Measurements from ENCODE around the gene JDP2.

DNA sequence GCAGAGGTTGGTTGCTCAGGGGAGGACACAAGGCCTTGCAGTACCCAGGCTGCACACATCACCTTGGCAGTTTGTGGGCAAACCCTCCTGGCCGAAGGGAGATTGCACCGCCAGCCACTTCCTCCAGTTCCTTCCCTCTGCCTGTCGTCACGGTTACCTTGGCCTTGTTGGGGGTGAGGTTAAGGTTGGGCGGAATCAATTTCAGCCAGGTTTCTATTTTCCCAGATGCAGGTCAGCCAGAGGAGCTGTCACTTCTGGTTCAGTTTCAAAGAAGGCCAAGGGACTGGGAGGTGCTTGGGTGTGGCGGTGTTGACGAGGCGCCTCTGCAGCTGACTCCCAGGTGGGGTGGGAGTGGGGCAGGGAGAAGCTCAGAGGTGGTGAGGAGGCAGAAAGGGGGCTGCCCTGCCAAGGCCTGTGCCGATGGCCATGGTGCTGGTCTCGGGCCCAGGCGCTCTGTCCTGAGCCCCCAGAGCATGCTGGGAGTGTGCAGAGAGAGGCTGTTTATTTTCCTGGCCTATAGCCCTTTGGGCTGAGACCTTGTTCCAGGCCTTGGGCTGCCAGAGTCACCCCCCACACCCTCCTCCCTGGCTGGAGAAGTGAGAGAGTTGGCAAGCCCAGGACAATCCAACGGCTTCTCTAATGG is 31.4 kb downstream of the JDP2 start:
- TF ChIP-seq, protein P1, sequence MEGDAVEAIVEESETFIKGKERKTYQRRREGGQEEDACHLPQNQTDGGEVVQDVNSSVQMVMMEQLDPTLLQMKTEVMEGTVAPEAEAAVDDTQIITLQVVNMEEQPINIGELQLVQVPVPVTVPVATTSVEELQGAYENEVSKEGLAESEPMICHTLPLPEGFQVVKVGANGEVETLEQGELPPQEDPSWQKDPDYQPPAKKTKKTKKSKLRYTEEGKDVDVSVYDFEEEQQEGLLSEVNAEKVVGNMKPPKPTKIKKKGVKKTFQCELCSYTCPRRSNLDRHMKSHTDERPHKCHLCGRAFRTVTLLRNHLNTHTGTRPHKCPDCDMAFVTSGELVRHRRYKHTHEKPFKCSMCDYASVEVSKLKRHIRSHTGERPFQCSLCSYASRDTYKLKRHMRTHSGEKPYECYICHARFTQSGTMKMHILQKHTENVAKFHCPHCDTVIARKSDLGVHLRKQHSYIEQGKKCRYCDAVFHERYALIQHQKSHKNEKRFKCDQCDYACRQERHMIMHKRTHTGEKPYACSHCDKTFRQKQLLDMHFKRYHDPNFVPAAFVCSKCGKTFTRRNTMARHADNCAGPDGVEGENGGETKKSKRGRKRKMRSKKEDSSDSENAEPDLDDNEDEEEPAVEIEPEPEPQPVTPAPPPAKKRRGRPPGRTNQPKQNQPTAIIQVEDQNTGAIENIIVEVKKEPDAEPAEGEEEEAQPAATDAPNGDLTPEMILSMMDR (IDR thresholded peaks at IDR 0.05; ENCODE audit: insufficient read depth, low read depth, low read length) = no peak
- TF ChIP-seq EZH2 (IDR thresholded peaks at IDR 0.05; ENCODE audit: insufficient read depth, low read length) = no peak
